Measurements from ENCODE around the gene SYNC. TPM values are rescaled to one million over a fixed set of nuclear protein-coding genes. Genes with fewer than 3 reads are reported as not detected.

SYNC gene
- 20.5 and 21.5 TPM in 2 replicates for total RNA-seq (2014; rRNA removed; shearing (Covaris generic))

- DNase-seq (ENCODE audit: low read depth): peak; percentile 84
Measured at GRCh38 chr1:32702599-32703478, at the start of gene SYNC. Gene SYNC (minus strand): TSS chr1:32702770. CDS start chr1:32702660, 110 bp downstream.

GRCh38 chr1:32749771-32750170 lies 47.2 kb upstream of the SYNC start:
- no peak for DNase-seq (ENCODE audit: low read depth)

GRCh38 chr1:32749332-32749731 lies 46.8 kb upstream of the SYNC start:
- no peak for DNase-seq (ENCODE audit: low read depth)

- no peak for DNase-seq (ENCODE audit: low read depth)
Measured at GRCh38 chr1:32748926-32749325, 46.4 kb upstream of the SYNC start.

- no peak for DNase-seq (ENCODE audit: low read depth)
Measured at GRCh38 chr1:32748348-32748747, 45.8 kb upstream of the SYNC start.

GRCh38 chr1:32746130-32746529 lies 43.6 kb upstream of the SYNC start:
- no peak for DNase-seq (ENCODE audit: low read depth)

GRCh38 chr1:32744071-32744425 lies 41.5 kb upstream of the SYNC start:
- DNase-seq (ENCODE audit: low read depth): no peak

GRCh38 chr1:32743380-32744070 lies 41.0 kb upstream of the SYNC start:
- DNase-seq (ENCODE audit: low read depth): peak; percentile 35

- no peak for DNase-seq (ENCODE audit: low read depth)
Measured at GRCh38 chr1:32742956-32743355, 40.4 kb upstream of the SYNC start.

GRCh38 chr1:32742199-32742947 lies 39.8 kb upstream of the SYNC start:
- DNase-seq (ENCODE audit: low read depth): no peak

- DNase-seq (ENCODE audit: low read depth): peak; percentile 35
Measured at GRCh38 chr1:32741413-32742198, 39.0 kb upstream of the SYNC start.

- DNase-seq (ENCODE audit: low read depth): no peak
Measured at GRCh38 chr1:32741059-32741412, 38.5 kb upstream of the SYNC start.

GRCh38 chr1:32736812-32737791 lies 34.5 kb upstream of the SYNC start:
- DNase-seq (ENCODE audit: low read depth): no peak

GRCh38 chr1:32733582-32734321 lies 31.2 kb upstream of the SYNC start:
- peak; percentile 51 for DNase-seq (ENCODE audit: low read depth)

- DNase-seq (ENCODE audit: low read depth): no peak
Measured at GRCh38 chr1:32729254-32730046, 26.9 kb upstream of the SYNC start.

GRCh38 chr1:32728413-32729077 lies 26.0 kb upstream of the SYNC start:
- no peak for DNase-seq (ENCODE audit: low read depth)

- no peak for DNase-seq (ENCODE audit: low read depth)
Measured at GRCh38 chr1:32727876-32728275, 25.3 kb upstream of the SYNC start.

- no peak for DNase-seq (ENCODE audit: low read depth)
Measured at GRCh38 chr1:32725615-32725982, 23.0 kb upstream of the SYNC start.
